GM12878 (cell line): ENCODE results near the gene FNDC3B.

Experiments
- CBX5 ChIP-seq: sonication (generic); IDR thresholded peaks from 2 replicates; pipeline ENCODE4 v1.6.1; 2016; ENCODE audit warnings: low read depth, moderate library complexity, mild to moderate bottlenecking, inconsistent platforms
- EZH2 ChIP-seq: IDR thresholded peaks from 2 replicates; pipeline ENCODE4 v1.6.1; 2012; ENCODE audit warnings: low read depth, mild to moderate bottlenecking, control low read depth, inconsistent platforms, low read length, borderline replicate concordance; ENCODE audit not compliant: control insufficient read depth
- POLR2A ChIP-seq: IDR thresholded peaks from 2 replicates; pipeline ENCODE4 v1.6.1; 2011; ENCODE audit warnings: low read depth, mild to moderate bottlenecking, low read length
- POLR2AphosphoS5 ChIP-seq: IDR thresholded peaks from 2 replicates; pipeline ENCODE4 v1.6.1; 2011; ENCODE audit warnings: mild to moderate bottlenecking, low read length, inconsistent platforms
- RELA ChIP-seq: fragments of 450-650 bp; IDR thresholded peaks from 2 replicates; pipeline ENCODE4 v1.8.0; 2014; ENCODE audit warnings: borderline replicate concordance; ENCODE audit not compliant: partially characterized antibody
- SIX5 ChIP-seq: IDR thresholded peaks from 2 replicates; pipeline ENCODE4 v1.6.1; 2011; ENCODE audit warnings: mild to moderate bottlenecking, low read depth, low read length, moderate library complexity; ENCODE audit not compliant: severe bottlenecking
- TAF1 ChIP-seq: IDR thresholded peaks from 2 replicates; pipeline ENCODE4 v1.6.1; 2011; ENCODE audit warnings: mild to moderate bottlenecking, low read depth, low read length, borderline replicate concordance
- WRNIP1 ChIP-seq: IDR thresholded peaks from 2 replicates; pipeline ENCODE4 v1.6.1; 2011; ENCODE audit warnings: low read depth, low read length, improper control_type of control experiment, borderline replicate concordance
- TF ChIP-seq, protein P1 (sequence below): fragments of 450-650 bp; IDR thresholded peaks from 2 replicates; pipeline ENCODE4 v1.6.1; 2018; ENCODE audit warnings: mild to moderate bottlenecking, low read depth, moderate library complexity; ENCODE audit not compliant: partially characterized antibody
- TF ChIP-seq, protein P2 (sequence below), 3 experiments: IDR thresholded peaks in 2 of 3; conservative IDR thresholded peaks in 1 of 3; 2 replicates each; pipeline ENCODE4 v1.5.1; 2011; ENCODE audit warnings: low read depth in 3 of 3, low read length in 3 of 3, mild to moderate bottlenecking in 3 of 3, control low read depth in 2 of 3, moderate library complexity in 2 of 3, inconsistent platforms in 1 of 3, mixed read lengths in 1 of 3; ENCODE audit not compliant: control insufficient read depth in 2 of 3, insufficient read depth in 1 of 3; ENCODE audit errors: extremely low read depth in 1 of 3
- TF ChIP-seq, protein P3 (sequence below): IDR thresholded peaks from 2 replicates; pipeline ENCODE4 v1.6.1; 2012; ENCODE audit warnings: mild to moderate bottlenecking, low read depth, low read length

DNA sequence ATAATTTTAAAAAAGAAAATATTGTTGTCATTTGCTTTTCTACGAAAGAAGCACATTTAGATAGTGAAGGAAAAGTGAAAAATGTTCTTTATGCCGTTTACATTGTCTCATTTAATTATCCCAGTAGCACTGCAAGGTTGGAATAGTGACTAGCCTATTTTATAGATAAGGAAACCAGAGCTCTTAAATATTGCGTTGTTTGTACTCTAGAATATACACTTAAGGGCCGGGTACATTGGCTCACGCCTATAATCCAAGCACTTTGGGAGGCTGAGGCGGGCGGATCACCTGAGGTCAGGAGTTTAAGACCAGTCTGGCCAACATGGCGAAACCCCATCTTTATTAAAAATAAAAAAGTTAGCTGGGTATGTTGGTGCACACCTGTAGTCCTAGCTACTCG, 127.5 kb downstream of the FNDC3B start:
- TF ChIP-seq, protein P1, sequence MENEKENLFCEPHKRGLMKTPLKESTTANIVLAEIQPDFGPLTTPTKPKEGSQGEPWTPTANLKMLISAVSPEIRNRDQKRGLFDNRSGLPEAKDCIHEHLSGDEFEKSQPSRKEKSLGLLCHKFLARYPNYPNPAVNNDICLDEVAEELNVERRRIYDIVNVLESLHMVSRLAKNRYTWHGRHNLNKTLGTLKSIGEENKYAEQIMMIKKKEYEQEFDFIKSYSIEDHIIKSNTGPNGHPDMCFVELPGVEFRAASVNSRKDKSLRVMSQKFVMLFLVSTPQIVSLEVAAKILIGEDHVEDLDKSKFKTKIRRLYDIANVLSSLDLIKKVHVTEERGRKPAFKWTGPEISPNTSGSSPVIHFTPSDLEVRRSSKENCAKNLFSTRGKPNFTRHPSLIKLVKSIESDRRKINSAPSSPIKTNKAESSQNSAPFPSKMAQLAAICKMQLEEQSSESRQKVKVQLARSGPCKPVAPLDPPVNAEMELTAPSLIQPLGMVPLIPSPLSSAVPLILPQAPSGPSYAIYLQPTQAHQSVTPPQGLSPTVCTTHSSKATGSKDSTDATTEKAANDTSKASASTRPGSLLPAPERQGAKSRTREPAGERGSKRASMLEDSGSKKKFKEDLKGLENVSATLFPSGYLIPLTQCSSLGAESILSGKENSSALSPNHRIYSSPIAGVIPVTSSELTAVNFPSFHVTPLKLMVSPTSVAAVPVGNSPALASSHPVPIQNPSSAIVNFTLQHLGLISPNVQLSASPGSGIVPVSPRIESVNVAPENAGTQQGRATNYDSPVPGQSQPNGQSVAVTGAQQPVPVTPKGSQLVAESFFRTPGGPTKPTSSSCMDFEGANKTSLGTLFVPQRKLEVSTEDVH = no peak
- TF ChIP-seq, protein P2, sequence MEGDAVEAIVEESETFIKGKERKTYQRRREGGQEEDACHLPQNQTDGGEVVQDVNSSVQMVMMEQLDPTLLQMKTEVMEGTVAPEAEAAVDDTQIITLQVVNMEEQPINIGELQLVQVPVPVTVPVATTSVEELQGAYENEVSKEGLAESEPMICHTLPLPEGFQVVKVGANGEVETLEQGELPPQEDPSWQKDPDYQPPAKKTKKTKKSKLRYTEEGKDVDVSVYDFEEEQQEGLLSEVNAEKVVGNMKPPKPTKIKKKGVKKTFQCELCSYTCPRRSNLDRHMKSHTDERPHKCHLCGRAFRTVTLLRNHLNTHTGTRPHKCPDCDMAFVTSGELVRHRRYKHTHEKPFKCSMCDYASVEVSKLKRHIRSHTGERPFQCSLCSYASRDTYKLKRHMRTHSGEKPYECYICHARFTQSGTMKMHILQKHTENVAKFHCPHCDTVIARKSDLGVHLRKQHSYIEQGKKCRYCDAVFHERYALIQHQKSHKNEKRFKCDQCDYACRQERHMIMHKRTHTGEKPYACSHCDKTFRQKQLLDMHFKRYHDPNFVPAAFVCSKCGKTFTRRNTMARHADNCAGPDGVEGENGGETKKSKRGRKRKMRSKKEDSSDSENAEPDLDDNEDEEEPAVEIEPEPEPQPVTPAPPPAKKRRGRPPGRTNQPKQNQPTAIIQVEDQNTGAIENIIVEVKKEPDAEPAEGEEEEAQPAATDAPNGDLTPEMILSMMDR (IDR thresholded peaks at IDR 0.05 in 2 of 3, conservative IDR thresholded peaks at IDR 0.05 in 1 of 3; ENCODE audit: control insufficient read depth in 2 of 3, extremely low read depth in 1 of 3, insufficient read depth in 1 of 3, low read depth in 3 of 3, low read length in 3 of 3) = no peak
- TF ChIP-seq CBX5 = no peak
- no peak for TF ChIP-seq POLR2AphosphoS5
- TF ChIP-seq RELA = no peak
- TF ChIP-seq WRNIP1 = no peak
- no peak for TF ChIP-seq POLR2A
- no peak for TF ChIP-seq TAF1
- no peak for TF ChIP-seq SIX5
- TF ChIP-seq EZH2 = no peak
- TF ChIP-seq, protein P3, sequence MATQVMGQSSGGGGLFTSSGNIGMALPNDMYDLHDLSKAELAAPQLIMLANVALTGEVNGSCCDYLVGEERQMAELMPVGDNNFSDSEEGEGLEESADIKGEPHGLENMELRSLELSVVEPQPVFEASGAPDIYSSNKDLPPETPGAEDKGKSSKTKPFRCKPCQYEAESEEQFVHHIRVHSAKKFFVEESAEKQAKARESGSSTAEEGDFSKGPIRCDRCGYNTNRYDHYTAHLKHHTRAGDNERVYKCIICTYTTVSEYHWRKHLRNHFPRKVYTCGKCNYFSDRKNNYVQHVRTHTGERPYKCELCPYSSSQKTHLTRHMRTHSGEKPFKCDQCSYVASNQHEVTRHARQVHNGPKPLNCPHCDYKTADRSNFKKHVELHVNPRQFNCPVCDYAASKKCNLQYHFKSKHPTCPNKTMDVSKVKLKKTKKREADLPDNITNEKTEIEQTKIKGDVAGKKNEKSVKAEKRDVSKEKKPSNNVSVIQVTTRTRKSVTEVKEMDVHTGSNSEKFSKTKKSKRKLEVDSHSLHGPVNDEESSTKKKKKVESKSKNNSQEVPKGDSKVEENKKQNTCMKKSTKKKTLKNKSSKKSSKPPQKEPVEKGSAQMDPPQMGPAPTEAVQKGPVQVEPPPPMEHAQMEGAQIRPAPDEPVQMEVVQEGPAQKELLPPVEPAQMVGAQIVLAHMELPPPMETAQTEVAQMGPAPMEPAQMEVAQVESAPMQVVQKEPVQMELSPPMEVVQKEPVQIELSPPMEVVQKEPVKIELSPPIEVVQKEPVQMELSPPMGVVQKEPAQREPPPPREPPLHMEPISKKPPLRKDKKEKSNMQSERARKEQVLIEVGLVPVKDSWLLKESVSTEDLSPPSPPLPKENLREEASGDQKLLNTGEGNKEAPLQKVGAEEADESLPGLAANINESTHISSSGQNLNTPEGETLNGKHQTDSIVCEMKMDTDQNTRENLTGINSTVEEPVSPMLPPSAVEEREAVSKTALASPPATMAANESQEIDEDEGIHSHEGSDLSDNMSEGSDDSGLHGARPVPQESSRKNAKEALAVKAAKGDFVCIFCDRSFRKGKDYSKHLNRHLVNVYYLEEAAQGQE = no peak
